ENCODE measurements around the gene PLSCR2. TPM values are rescaled to one million over a fixed set of nuclear protein-coding genes. Genes with fewer than 3 reads are reported as not detected.
"Not testable (repeated sequence)": the region's sequence is repeated elsewhere in the genome, so short reads cannot be mapped to it uniquely, and the experiment has no call there.

PLSCR2 gene
- total RNA-seq, 4 donors from 2014 or later = 1.3 TPM; not detected in 3

DNA sequence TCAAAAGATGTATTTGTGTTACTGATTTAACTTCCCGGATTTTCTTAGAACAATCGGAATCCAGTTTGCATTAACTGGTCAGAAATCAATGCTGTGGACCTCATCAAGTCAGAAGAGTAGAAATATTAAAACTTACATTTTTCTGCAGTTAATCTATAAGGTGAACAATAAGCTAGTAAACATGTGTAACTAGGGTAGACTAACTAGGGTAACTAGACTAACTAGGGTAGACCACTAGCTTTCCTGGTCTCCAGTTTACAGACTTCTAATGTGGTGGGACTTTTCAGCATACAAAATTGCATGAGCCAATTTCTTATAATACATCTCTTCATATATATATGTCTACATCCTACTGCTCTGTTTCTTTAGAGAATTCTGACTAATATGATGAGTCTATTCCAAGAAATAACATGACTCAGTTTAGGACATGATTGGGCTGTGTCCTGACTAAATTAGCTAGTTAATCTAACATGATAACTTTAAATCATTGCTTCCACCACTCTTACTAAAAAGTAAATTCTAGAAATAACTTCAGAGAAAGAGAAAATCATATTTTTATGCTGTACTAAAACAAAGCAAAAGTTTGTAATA lies 5.3 kb downstream of the PLSCR2 start:
- no peaks in the 10 kb centered on the region for H3K36me3 ChIP-seq
- H3K27ac ChIP-seq = no peak overlapping the region
- TF ChIP-seq EP300 (IDR thresholded peaks at IDR 0.05) (no peak), POLR2AphosphoS5 (IDR thresholded peaks at IDR 0.05) (no peak), POLR2A (IDR thresholded peaks at IDR 0.05) (no peak), CTCF (IDR thresholded peaks at IDR 0.05) (no peak)
- no peak for ATAC-seq
- H3K27me3 ChIP-seq = no peaks in the 10 kb centered on the region
- H3K9me3 ChIP-seq = no peaks in the 10 kb centered on the region
- peaks cover 0 to 11% (median 0%) of the 10 kb centered on the region in 3 donors for H3K4me1 ChIP-seq
- WGBS, 2 donors (ENCODE audit: low coverage in 1 of 2) = 84 to 97% methylated on average over 2 of the region's 2 CpGs
- no peak overlapping the region for H3K4me3 ChIP-seq

DNA sequence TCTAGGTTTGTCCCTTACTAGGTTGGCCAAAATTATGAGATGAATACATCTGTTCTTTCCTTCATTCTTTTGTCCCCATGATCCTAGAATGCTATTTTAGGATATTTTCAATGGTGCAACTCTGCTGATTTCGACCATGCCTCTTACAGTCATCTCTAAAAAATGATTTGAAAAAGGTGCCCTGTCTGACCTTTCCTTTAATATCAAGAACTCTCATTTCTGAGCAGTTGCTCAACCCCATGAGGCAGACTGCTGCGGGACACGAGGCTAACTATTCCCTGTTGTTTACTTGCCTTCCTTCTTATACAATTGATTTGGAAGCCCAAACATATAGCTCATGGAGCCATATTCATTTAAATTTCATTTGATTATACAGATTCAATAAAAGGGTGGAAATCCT lies 14.6 kb downstream of the PLSCR2 start:
- Histone ChIP-seq H3K36me3 (no peaks in the 10 kb centered on the region), H3K27me3 (no peaks in the 10 kb centered on the region), H3K4me3 (no peak overlapping the region), H3K4me1 (no peaks in the 10 kb centered on the region), H3K27ac (no peak overlapping the region), H3K9me3 (no peaks in the 10 kb centered on the region)
- ATAC-seq = no peak
- no peak for TF ChIP-seq EP300 (IDR thresholded peaks at IDR 0.05)
- no peak for TF ChIP-seq POLR2AphosphoS5 (IDR thresholded peaks at IDR 0.05)
- no peak for TF ChIP-seq POLR2A (IDR thresholded peaks at IDR 0.05)
- no peak for TF ChIP-seq CTCF (IDR thresholded peaks at IDR 0.05)
- WGBS, 2 donors (ENCODE audit: low coverage in 1 of 2) = 88 to 90% methylated on average over 3 of the region's 3 CpGs

DNA sequence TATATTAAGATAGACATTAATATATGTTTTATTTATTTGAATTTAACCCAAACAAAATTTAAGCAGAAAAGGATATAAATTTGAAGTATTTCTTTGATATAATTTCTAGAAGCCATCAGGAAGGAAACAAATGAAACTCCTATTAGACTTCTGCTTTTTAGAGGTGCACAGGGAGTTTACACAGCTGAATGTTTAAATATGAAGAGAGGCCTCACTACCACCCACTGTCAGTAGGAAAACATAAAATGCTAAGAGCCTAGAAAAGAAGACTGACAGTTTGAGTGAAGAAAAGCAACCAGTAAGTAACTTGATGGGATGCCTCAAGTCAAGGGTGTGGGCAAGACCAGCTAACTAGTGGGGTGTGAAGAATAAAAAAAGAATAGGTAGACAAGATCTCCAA lies 19.7 kb downstream of the PLSCR2 start:
- no peak for TF ChIP-seq POLR2A (IDR thresholded peaks at IDR 0.05)
- no peak for TF ChIP-seq CTCF (IDR thresholded peaks at IDR 0.05)
- TF ChIP-seq POLR2AphosphoS5 (IDR thresholded peaks at IDR 0.05) = no peak
- TF ChIP-seq EP300 (IDR thresholded peaks at IDR 0.05) = no peak
- no peak for ATAC-seq
- peaks cover 0 to 17% (median 0%) of the 10 kb centered on the region in 3 donors for H3K9me3 ChIP-seq
- H3K36me3 ChIP-seq = no peaks in the 10 kb centered on the region
- H3K27me3 ChIP-seq = no peaks in the 10 kb centered on the region
- H3K4me1 ChIP-seq = no peaks in the 10 kb centered on the region
- no peak overlapping the region for H3K4me3 ChIP-seq
- H3K27ac ChIP-seq = no peak overlapping the region

DNA sequence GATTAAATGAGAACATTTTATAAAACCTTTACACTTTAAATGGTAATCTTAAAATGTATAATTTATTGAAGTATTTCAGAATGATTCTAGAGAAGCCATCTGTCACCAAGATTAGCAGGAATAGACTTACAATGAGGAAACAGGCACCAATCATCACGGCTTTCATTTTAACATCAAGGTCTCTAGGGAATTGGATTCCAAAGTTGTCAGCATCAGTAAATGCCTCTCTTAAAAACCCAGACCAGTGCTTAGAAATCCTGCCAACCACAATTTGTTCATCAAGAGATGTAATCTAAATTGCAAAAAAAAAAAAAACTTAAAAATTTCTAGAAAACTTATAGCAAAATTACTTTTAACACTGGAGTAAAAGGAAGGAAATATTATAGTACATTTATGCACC lies 20.3 kb downstream of the PLSCR2 start:
- WGBS, 2 donors (ENCODE audit: low coverage in 1 of 2) = 46 to 68% methylated on average over 1 of the region's 1 CpG
- Histone ChIP-seq H3K27me3 (no peaks in the 10 kb centered on the region), H3K9me3 (peaks cover 0 to 17% (median 0%) of the 10 kb centered on the region in 3 donors), H3K27ac (no peak overlapping the region), H3K36me3 (no peaks in the 10 kb centered on the region), H3K4me1 (no peaks in the 10 kb centered on the region), H3K4me3 (no peak overlapping the region)
- no peak for TF ChIP-seq POLR2AphosphoS5 (IDR thresholded peaks at IDR 0.05)
- no peak for TF ChIP-seq CTCF (IDR thresholded peaks at IDR 0.05)
- TF ChIP-seq EP300 (IDR thresholded peaks at IDR 0.05) = no peak
- TF ChIP-seq POLR2A (IDR thresholded peaks at IDR 0.05) = no peak
- ATAC-seq = no peak

- Histone ChIP-seq H3K36me3 (no peaks in the 10 kb centered on the region), H3K27me3 (no peaks in the 10 kb centered on the region), H3K27ac (no peak overlapping the region), H3K9me3 (peaks cover 0 to 17% (median 0%) of the 10 kb centered on the region in 3 donors), H3K4me1 (no peaks in the 10 kb centered on the region), H3K4me3 (no peak overlapping the region)
- TF ChIP-seq CTCF (IDR thresholded peaks at IDR 0.05) = no peak
- no peak for TF ChIP-seq EP300 (IDR thresholded peaks at IDR 0.05)
- no peak for TF ChIP-seq POLR2A (IDR thresholded peaks at IDR 0.05)
- TF ChIP-seq POLR2AphosphoS5 (IDR thresholded peaks at IDR 0.05) = no peak
- no peak for ATAC-seq
- 89 to 100% methylated on average over 1 of the region's 1 CpG for WGBS, 2 donors (ENCODE audit: low coverage in 1 of 2)
Measured at GRCh38 chr3:146446026-146446425, 23.3 kb downstream of the PLSCR2 start.

GRCh38 chr3:146440310-146440709 lies 29.1 kb downstream of the PLSCR2 start:
- H3K27me3 ChIP-seq, H3K9me3 ChIP-seq, H3K36me3 ChIP-seq, H3K27ac ChIP-seq, H3K4me3 ChIP-seq, H3K4me1 ChIP-seq, ATAC-seq: not testable (repeated sequence)
- WGBS, 2 donors (ENCODE audit: low coverage in 1 of 2) = 81% methylated on average over 4 of the region's 5 CpGs; no CpG with 5 or more reads in 1 of the 2 donors
